ENCODE data around the gene MARVELD2. TPM values are rescaled to one million over a fixed set of nuclear protein-coding genes. Genes with fewer than 3 reads are reported as not detected.

Gene MARVELD2
- total RNA-seq, 1 experiment from 2014 or later, result 21.6 TPM

- no TSS peak for BruUV-seq (replicated peaks)
- no peak overlapping the region for H3K9ac ChIP-seq (ENCODE audit: low read length)
- H3K27me3 ChIP-seq (ENCODE audit: insufficient read depth, low read length), result no peaks in the 10 kb centered on the region
- CTCF ChIA-PET, result no interaction called here
- no peak for TF ChIP-seq SRF (IDR thresholded peaks at IDR 0.05; ENCODE audit: low read depth)
- TF ChIP-seq JUND (IDR thresholded peaks at IDR 0.05), result no peak
- no peak for TF ChIP-seq SIN3A (IDR thresholded peaks at IDR 0.05; ENCODE audit: low read depth)
- TF ChIP-seq EZH2phosphoT487 (IDR thresholded peaks at IDR 0.05; ENCODE audit: borderline replicate concordance), result no peak
- no peak for TF ChIP-seq ELF1 (IDR thresholded peaks at IDR 0.05; ENCODE audit: borderline replicate concordance, low read depth)
- TF ChIP-seq YY1 (IDR thresholded peaks at IDR 0.05; ENCODE audit: extremely low read depth, insufficient replicate concordance, low read depth, low read length), result no peak
- no peak for TF ChIP-seq POLR2AphosphoS5 (IDR thresholded peaks at IDR 0.05; ENCODE audit: low read depth, low read length)
- no peak for TF ChIP-seq ZBTB33 (IDR thresholded peaks at IDR 0.05; ENCODE audit: extremely low read depth, insufficient replicate concordance, low read length)
- no peak for TF ChIP-seq MAX (IDR thresholded peaks at IDR 0.05)
- no peak for TF ChIP-seq ZFX (IDR thresholded peaks at IDR 0.05)
- TF ChIP-seq FOSL1 (IDR thresholded peaks at IDR 0.05; ENCODE audit: low read depth), result no peak
- H3K4me3 ChIP-seq (replicated peaks in 1 of 2; ENCODE audit: low read depth in 1 of 2, low read length in 2 of 2), result no peak overlapping the region
- DNase-seq (ENCODE audit: low read depth, low spot score) (no peak), ATAC-seq (no peak)
- no peaks in the 10 kb centered on the region for H3K9me3 ChIP-seq (ENCODE audit: control insufficient read depth in 1 of 2, insufficient read depth in 1 of 2, low read depth in 1 of 2, low read length in 2 of 2)
- no peak overlapping the region for H3K4me2 ChIP-seq (ENCODE audit: low read length)
- RAD21 ChIA-PET (ENCODE audit: low non-redundant PET in 1 of 2, low total read pairs in 2 of 2, uncharacterized antibody in 2 of 2, unreplicated experiment in 2 of 2), result no interaction called here
- no peaks in the 10 kb centered on the region for H4K20me1 ChIP-seq (ENCODE audit: insufficient read depth)
- no peaks in the 10 kb centered on the region for H3K79me2 ChIP-seq (ENCODE audit: insufficient read depth, low read length)
- POLR2A ChIA-PET, result no interaction called here
- peaks cover 0 to 8% of the 10 kb centered on the region in 2 experiments; a peak in 2 of 4 replicates for H3K4me1 ChIP-seq (ENCODE audit: control insufficient read depth in 1 of 2, insufficient read depth in 2 of 2, low read length in 2 of 2)
- no peak overlapping the region for H3K27ac ChIP-seq (ENCODE audit: low read depth, low read length)
- no peak overlapping the region for H2AFZ ChIP-seq (ENCODE audit: low read depth, low read length, poor library complexity, severe bottlenecking)
- H3K36me3 ChIP-seq (ENCODE audit: control insufficient read depth in 1 of 2, insufficient read depth in 2 of 2, low read length in 2 of 2), result 0 out of 4 replicates have a peak, but pooled peaks cover 0 to under 1% of the 10 kb centered on the region in 2 experiments
- H3K9me2 ChIP-seq (ENCODE audit: insufficient read depth), result no peaks in the 10 kb centered on the region
- intact Hi-C loops (cut with micrococcal nuclease), result no loop called here
Observed at GRCh38 chr5:69449511-69449910, 34.6 kb downstream of the MARVELD2 start.
